ENCODE measurements around the gene MDM2.

- TF ChIP-seq SIN3A (IDR thresholded peaks at IDR 0.05; ENCODE audit: borderline replicate concordance, low read depth, low read length) (no peak), POLR2AphosphoS5 (IDR thresholded peaks at IDR 0.05; ENCODE audit: low read depth, low read length) (no peak; the same call in 1 of the 2 replicates), PBX3 (IDR thresholded peaks at IDR 0.05) (no peak), YY1 (IDR thresholded peaks at IDR 0.05; ENCODE audit: low read depth) (no peak), TCF12 (IDR thresholded peaks at IDR 0.05) (no peak), MXI1 (IDR thresholded peaks at IDR 0.05; ENCODE audit: low read depth, low read length) (no peak), CHD2 (IDR thresholded peaks at IDR 0.05; ENCODE audit: low read length, partially characterized antibody) (no peak), FOXM1 (IDR thresholded peaks at IDR 0.05; ENCODE audit: low read depth) (no peak), GABPA (IDR thresholded peaks at IDR 0.05; ENCODE audit: low read depth) (no peak), NRF1 (IDR thresholded peaks at IDR 0.05; ENCODE audit: low read depth, low read length) (no peak)
- TF ChIP-seq, protein P1, sequence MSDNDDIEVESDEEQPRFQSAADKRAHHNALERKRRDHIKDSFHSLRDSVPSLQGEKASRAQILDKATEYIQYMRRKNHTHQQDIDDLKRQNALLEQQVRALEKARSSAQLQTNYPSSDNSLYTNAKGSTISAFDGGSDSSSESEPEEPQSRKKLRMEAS (IDR thresholded peaks at IDR 0.05; ENCODE audit: low read depth): no peak
- TF ChIP-seq, protein P2, sequence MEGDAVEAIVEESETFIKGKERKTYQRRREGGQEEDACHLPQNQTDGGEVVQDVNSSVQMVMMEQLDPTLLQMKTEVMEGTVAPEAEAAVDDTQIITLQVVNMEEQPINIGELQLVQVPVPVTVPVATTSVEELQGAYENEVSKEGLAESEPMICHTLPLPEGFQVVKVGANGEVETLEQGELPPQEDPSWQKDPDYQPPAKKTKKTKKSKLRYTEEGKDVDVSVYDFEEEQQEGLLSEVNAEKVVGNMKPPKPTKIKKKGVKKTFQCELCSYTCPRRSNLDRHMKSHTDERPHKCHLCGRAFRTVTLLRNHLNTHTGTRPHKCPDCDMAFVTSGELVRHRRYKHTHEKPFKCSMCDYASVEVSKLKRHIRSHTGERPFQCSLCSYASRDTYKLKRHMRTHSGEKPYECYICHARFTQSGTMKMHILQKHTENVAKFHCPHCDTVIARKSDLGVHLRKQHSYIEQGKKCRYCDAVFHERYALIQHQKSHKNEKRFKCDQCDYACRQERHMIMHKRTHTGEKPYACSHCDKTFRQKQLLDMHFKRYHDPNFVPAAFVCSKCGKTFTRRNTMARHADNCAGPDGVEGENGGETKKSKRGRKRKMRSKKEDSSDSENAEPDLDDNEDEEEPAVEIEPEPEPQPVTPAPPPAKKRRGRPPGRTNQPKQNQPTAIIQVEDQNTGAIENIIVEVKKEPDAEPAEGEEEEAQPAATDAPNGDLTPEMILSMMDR (IDR thresholded peaks at IDR 0.05): no peak
- TF ChIP-seq, protein P3, sequence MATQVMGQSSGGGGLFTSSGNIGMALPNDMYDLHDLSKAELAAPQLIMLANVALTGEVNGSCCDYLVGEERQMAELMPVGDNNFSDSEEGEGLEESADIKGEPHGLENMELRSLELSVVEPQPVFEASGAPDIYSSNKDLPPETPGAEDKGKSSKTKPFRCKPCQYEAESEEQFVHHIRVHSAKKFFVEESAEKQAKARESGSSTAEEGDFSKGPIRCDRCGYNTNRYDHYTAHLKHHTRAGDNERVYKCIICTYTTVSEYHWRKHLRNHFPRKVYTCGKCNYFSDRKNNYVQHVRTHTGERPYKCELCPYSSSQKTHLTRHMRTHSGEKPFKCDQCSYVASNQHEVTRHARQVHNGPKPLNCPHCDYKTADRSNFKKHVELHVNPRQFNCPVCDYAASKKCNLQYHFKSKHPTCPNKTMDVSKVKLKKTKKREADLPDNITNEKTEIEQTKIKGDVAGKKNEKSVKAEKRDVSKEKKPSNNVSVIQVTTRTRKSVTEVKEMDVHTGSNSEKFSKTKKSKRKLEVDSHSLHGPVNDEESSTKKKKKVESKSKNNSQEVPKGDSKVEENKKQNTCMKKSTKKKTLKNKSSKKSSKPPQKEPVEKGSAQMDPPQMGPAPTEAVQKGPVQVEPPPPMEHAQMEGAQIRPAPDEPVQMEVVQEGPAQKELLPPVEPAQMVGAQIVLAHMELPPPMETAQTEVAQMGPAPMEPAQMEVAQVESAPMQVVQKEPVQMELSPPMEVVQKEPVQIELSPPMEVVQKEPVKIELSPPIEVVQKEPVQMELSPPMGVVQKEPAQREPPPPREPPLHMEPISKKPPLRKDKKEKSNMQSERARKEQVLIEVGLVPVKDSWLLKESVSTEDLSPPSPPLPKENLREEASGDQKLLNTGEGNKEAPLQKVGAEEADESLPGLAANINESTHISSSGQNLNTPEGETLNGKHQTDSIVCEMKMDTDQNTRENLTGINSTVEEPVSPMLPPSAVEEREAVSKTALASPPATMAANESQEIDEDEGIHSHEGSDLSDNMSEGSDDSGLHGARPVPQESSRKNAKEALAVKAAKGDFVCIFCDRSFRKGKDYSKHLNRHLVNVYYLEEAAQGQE (IDR thresholded peaks at IDR 0.05; ENCODE audit: low read depth, low read length): no peak
- TF ChIP-seq, protein P4, sequence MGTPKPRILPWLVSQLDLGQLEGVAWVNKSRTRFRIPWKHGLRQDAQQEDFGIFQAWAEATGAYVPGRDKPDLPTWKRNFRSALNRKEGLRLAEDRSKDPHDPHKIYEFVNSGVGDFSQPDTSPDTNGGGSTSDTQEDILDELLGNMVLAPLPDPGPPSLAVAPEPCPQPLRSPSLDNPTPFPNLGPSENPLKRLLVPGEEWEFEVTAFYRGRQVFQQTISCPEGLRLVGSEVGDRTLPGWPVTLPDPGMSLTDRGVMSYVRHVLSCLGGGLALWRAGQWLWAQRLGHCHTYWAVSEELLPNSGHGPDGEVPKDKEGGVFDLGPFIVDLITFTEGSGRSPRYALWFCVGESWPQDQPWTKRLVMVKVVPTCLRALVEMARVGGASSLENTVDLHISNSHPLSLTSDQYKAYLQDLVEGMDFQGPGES (IDR thresholded peaks at IDR 0.05; ENCODE audit: low read depth, low read length): no peak
Observed at GRCh38 chr12:68831751-68832503, 23.9 kb downstream of the MDM2 start.

All from SK-N-SH (cell line).